GM19452 (cell line): ENCODE data around the gene CTSA.

Source experiments
- ATAC-seq: cut with Tn5 transposase; IDR thresholded peaks from one replicate; pipeline ENCODE4 v1.9.1; 2021; ENCODE audit not compliant: unreplicated experiment

The CTSA gene

DNA sequence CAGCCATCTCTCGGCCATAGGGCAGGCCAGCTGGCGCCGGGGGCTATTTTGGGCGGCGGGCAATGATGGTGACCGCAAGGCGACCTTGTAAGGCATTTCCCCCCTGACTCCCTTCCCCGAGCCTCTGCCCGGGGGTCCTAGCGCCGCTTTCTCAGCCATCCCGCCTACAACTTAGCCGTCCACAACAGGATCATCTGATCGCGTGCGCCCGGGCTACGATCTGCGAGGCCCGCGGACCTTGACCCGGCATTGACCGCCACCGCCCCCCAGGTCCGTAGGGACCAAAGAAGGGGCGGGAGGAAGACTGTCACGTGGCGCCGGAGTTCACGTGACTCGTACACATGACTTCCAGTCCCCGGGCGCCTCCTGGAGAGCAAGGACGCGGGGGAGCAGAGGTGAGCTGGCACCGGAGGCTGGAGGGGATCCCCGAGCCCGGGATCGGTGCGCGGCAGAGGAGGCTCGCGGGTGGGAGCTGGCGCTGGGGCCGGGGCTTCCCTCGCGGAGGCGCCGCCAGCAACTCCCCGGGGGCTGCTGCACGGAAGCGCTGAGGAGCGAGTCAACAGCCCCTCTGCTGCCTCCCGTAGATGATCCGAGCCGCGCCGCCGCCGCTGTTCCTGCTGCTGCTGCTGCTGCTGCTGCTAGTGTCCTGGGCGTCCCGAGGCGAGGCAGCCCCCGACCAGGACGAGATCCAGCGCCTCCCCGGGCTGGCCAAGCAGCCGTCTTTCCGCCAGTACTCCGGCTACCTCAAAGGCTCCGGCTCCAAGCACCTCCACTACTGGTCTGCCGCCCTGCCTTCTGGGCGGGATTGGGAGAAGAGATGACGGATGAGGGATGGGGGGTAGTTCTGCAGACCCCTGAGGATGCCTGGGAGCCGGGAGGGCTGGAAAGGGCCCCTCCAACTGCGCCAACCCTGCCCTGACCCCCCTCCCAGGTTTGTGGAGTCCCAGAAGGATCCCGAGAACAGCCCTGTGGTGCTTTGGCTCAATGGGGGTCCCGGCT, at the start of gene CTSA, which contains the start of gene NEURL2:
TSS of gene CTSA (plus strand) at position 351 of the 999 bp plus-strand sequence. CDS start at position 585, 234 bp downstream.
TSS of gene NEURL2 (minus strand) at position 224 of the 999 bp plus-strand sequence. CDS start at position 7, 217 bp downstream.
- ATAC-seq, result peak; percentile 73

DNA sequence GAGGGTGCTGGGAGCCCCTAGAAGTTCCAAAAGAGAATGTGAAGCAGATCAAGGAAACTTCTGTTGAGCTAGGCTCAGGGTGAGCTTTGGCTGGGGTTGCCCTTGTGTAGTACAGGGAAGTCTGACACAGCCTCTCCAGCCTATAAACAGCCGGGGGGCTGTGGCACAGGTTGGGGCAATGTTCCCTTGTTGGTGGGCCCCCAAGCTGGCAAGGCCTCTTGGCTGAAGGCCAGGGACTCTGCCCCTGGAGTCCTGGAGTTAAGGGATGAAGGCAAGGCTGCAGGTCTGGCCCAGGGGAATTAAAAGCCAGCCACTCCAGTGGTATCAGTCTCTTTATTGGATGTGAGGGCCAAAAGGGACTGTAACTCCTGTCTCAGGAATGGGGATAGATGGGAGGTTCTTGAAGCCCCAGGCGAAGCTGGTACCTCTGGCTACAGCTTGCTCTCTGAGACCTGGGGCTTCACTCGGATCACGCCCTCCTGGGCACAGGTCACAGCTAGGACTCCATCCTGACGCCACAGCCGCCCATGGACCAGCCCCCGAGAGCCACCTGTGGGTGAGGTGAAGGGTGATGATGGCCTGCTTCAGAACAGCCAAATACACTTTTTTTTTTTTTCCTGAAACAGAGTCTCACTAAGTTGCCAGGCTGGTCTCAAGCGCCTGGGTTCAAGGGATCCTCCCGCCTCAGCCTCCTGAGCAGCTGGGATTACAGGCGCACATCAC, 49.6 kb upstream of the CTSA start:
- no peak for ATAC-seq

DNA sequence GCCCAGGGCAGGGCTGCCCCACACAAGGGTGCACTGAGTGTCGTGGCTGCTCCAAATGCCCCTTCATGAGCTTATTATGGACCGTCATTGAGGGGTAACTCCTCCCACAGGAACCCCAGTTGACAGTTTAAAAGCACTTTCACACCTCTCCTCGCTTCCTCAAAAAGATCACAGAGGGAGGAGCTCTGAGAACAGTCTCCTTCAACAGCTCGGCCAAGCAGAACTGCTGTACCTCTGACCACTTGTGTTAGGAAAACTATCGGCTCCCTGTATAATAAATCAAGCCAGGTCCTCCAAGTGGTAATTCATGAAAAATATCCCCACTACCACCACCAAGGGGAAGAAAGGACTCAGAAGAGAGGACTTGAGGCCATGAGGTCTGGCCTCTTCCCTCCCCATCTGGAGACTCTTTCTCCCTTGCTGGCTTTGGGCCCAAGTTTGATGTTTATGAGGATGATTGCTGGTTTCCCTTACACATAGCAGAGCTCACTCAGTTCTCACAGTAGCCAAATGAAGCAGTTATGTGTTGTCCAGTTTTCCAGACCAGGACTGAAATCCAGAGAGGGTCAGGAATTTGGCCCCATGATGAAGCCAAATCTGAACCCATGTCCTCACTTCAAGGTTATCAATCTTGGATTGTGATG, 48.8 kb upstream of the CTSA start:
- peak; percentile 70 for ATAC-seq

DNA sequence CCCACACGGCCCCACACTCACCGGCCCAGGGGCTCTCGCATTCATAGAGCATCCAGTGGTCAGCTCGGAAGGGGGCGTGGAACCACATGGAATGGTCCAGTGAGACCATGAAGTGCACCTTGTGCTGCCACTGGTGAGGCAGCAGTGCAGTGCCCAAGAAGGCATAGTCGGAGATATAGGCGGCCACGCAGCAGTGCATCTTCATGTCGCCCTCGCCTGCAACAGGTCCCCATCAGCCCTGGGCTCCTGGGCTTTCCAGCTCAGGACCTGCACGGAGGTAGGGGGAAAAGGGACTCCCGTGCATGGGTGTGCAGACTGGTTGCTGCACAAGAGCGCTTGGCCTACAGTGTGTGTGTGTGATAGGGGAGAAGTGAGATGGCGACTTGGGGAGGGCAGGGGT, 47.6 kb upstream of the CTSA start:
- no peak for ATAC-seq

DNA sequence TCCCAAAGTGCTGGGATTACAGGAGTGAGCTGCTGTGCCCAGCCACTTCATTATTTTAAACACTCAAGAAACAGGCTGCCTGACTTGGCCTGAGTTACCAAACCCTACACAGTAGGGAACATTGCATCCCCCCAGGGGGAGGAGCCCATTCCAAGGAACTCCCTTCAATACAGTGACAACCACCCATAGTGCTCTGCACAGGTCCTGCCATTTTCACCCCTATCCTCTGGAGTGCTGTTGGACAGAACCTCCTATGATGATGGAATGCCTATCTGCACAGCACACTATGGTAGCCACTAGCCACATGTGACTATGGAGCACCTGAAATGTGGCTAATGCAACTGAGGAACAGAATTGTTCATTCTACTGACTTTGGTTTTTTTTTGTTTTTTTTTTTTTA, 45.7 kb upstream of the CTSA start:
- no peak for ATAC-seq

DNA sequence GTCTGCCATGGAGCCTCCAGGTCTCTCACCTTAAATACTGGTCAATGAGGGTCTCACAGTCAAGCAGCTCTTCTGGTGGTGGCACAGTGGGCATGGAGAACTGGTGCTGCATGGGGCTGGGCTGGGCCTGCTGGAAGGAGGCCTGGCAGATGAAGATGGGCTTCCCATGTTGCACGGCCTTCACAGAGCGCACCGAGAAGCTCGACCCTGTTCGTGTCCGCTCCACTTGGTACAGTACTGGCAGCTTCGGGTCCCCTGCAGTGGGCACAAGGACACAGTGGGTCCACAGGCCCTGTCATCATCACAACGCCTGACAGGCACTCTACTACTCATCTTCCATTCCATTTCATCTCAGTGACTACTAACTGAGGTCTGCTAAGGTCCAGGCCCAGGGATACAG, 42.7 kb upstream of the CTSA start:
- no peak for ATAC-seq

DNA sequence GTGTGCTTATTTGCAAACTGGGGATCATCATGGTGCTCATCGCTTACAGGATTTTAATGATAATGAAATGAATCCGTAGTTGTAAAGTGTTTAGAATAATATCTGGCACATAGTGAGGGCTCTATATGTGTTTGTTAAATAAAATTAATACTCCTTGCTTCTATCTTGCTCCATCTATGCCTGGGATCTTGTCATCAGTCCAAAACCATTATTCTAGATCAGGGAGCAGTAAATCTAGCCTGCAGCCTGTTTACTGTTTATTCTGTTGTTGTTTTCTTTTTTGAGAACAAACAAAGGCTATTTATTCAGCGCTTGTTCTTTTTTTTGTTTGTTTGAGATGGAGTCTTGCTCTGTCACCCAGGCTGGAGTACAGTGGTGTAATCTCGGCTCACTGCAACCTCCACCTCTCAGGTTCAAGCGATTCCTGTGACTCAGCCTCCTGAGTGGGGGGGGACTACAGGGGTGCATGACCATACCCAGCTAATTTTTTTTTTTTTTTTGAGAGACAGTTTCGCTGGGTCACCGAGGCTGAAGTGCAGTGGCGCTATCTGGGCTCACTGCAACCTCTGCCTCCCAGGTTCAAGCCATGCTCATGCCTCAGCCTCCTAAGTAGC, 42.1 kb upstream of the CTSA start:
- ATAC-seq, result no peak

DNA sequence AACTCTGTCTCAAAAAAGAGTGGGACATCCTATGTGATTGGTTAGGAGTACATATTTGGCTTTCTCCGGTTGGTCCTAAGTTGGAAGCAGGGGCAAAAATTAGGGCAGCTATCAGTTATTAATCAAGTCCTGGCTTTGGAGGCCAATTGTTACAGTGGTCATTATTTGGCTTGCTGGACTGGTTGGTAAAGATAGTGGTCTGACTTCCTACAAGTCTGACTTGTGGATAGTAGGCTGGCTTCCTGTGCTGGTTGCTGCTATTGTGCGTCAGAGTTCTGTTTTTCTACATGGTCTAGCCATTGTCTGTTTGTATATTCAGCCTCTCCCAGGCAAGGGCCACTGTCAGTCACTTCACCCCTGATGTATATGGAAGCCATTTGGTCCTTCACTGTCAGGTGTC, 40.9 kb upstream of the CTSA start:
- no peak for ATAC-seq

DNA sequence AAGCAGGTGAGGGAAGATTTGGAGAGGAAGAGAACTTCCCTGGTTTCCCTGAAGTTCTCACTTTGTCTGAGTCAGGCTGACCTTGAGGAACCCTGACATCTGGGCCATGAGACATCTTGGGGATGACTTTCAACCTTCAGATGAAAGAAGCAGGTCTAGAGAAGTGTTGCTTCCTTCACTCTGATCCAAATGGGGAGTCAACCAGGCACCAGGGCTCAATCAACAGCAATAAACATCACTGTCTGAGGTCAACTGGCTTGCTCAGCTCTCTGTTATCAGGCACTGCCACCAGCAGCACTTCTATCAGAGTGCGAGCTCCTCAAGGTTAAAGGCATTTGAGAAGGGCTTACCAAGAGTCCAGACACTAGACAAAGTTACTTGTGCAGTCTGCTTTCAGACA, 40.2 kb upstream of the CTSA start:
- no peak for ATAC-seq

DNA sequence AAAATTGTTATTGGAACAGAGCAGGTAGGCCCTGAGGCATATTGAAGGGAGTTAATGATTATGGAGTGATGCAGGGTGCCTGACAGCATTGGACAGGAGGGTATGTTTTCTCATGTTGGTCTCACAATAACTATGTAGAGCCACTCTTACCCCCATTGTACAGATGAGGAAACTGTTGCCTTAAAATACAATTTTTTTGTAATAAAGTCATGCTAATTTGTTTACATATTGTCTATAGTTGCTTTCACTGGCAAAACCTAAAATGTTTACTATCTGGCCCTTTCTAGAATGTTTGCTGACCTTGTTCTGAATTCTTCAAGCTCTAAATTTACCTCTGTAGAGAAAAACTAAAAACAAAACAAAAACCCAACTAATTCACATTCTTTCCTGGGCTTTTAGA, 39.6 kb upstream of the CTSA start:
- no peak for ATAC-seq

DNA sequence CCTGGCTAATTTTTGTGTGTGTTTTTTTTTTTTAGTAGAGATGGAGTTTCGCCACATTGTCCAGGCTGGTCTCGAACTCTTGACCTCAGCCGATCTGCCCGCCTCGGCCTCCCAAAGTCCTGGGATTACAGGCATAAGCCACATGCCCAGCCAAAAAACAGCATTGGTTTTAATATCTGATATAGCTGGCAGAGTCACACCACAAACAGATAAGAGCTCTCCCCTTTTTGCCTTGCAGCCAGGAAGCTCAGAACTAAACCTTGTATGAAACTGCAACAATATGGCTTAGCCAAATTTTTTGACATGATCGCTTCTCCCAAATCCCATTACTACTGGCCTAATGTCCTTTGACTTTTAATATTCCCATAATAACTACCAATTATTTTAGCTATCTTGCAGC, 38.8 kb upstream of the CTSA start:
- ATAC-seq, result no peak

DNA sequence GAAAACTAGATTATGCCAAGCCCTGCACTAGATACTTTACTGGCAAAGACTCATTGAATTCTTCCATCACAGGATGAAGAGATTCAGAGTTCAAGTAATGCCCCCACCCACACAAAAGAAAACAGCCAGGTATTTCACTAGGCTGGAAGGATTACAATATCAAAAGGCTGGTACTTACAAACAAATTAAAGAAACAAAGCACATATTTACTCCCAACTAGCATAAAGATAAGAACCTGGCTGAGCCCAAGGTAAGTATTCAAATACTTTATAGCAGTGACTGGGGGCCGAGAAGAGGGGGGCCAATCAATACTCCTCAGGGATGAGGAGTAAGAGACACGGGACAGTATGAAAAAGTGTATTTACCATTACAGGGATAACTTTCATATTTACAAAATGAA, 37.7 kb upstream of the CTSA start:
- no peak for ATAC-seq

DNA sequence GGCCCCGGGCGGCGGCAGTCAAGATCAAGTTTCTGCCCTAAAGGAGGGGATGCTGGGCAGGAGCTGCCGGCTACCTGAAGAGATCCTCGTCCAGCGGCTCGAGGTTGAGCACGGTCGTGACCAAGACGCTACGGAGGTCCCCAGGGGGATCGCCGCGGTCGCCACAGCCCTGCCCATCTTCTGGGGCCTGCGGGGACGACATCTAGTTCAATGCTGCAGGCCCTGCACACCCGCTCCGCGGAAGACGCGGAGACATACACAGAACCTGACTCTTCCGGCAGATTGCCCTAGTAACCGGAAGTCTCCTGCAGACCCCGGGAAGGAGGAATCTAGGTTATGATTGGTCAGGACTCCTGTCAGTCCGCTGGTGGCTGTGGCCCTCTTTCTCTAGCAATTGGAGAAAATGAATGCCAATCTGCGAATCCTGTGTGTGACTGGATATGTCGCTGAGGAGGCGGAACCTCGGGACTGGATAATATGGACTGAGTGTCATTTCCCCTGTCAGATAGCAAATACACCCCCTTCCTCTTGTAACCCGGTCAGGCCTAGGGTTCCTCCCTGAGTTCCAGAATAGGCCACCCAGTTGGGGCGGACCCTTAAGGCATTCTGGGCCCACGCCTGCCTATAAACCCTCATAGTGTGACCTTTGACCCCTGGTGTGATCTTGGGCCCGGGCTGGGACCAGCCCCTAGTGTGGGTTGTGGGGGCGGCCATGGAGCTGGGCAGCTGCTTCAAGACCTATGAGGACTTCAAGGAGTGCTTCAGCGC, 33.8 kb upstream of the CTSA start, which contains the start of the genes ACOT8 and ZSWIM3:
TSS of gene ACOT8 (minus strand) at position 279 of the 768 bp plus-strand sequence. CDS start at position 202, 77 bp downstream.
TSS of gene ZSWIM3 (plus strand) at position 501 of the 768 bp plus-strand sequence. CDS start at position 713, 212 bp downstream.
- peak; percentile 97 for ATAC-seq

DNA sequence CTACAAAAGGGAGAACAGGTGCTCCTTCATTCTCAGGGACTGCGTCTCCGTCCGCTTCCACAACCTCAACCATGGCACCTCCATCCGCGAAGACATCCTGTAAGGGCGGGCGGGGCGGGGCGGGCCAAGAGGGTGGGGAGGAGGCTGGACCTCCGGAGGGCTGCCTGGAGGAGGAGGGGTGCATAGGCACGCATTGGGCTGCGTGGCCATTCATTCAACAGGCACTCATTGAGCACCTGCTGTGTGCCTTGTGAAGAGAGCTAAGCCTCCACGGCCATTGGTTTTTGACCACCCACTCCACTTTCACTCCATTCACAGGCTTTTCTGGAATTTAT, 33.3 kb upstream of the CTSA start:
- peak; percentile 17 for ATAC-seq

DNA sequence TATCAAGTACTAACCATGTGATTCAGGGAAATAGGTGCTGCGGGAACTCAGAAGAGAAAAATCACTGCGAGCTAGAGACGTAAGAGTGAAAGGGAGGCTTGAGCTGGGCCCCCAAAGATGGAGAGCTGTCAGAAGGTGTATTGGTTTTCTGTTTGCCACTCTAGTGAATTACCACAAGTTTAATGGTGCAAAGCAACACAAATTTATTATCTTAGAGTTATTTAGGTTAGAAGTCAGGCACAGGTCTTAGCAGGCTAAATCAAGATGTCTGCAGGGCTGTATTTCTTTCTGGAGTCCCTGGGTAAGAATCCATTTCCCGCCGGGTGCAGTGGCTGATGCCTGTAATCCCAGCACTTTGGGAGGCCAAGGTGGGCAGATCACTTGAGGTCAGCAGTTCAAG, 31.2 kb upstream of the CTSA start:
- no peak for ATAC-seq

DNA sequence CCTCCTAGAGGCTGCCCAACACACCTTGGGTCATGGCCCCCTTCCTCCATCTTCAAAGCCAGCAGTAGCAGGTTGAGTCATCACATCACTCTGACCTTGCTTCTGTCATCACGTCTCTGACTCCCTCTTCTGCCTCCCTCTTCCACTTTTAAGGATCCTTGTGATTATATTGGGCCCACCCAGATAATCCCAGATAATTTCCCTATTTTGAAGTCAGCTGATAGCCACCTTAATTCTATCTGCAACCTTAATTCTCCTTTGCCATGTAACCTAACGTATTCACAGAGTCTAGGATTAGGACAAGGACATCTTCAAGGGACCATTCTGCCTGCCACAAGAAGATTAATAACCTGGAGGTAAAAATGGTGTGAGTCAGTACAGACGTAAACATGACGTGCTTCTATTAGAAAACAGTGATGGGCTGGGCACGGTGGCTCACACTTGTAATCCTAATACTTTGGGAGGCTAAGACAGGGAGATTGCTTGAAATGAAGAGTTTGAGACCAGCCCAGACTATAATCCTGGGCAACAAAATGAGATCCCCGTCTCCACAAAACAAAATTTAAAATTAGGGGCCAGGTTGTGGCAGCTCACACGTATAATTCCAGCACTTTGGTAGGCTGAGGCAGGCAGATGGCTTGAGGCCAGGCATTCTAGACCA, 30.4 kb upstream of the CTSA start:
- ATAC-seq, result no peak

DNA sequence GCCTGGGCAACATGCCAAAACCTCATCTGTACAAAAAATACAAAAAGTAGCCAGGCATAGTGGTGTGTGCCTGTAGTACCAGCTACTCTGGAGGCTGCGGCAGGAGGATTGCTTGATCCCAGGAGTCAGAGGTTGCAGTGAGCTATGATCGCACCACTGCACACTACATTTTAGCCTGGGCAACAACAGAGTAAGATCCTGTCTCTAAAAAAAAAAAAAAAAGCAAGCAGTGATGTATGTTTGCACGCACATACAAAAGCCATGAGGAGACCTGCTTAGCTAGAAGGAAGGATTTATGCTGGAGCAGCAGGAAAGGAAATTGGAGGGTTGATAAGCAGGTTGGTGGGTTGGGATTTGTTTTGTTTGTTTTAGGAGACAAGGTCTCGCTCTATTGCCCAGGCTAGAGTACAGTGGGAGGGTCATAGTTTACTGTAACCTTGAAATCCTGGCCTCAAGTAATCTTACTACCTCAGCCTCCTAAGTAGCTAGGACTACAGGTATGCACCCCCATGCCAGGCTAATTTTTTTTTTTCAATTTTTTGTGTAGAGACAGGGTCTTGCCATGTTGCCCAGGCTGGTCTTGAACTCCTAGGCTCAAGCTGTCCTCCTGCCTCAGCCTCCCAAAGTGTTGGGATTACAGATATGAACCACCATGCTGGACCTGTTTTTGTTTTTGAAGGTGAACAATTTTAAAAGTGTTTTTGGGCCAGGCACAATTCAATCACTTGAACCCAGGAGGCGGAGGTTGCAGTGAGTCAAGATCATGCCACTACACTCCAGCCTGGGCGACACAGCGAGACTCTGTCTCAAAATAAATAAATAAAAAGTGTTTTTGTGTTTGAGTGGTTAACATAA, 29.7 kb upstream of the CTSA start:
- ATAC-seq, result no peak
